Measurements from ENCODE around the gene TIMM23. TPM values are rescaled to one million over a fixed set of nuclear protein-coding genes. Genes with fewer than 3 reads are reported as not detected.
"Not testable (repeated sequence)": the region's sequence is repeated elsewhere in the genome, so short reads cannot be mapped to it uniquely, and the experiment has no call there.

The TIMM23 gene
- total RNA-seq, 4 donors from 2014 or later, result 17.2 to 52.6 (median 35.9) TPM

DNA sequence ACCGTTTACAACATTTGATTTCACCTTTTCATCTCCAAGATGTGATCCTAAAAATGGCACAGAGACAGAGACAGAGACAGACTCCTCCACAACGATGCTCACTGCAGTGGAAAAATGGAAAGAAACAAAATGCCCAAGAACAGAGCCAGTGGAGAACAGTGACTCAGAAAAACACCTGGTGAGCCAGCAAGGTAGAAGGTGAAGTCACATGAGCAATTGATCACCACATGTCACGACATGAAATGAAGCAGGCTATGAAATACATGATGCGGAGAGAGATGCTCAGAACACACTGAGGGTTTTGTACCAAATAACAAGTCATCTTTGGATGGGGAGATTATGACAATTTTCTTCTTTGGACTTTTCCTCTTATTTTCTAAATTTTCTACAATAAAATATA, 70.2 kb downstream of the TIMM23 start:
- 45 to 59% methylated on average over 4 of the region's 4 CpGs for WGBS, 2 donors (ENCODE audit: low coverage in 1 of 2)
- no peaks in the 10 kb centered on the region for H3K4me1 ChIP-seq
- H3K36me3 ChIP-seq, result no peaks in the 10 kb centered on the region
- no peak for DNase-seq
- TF ChIP-seq, protein P1, sequence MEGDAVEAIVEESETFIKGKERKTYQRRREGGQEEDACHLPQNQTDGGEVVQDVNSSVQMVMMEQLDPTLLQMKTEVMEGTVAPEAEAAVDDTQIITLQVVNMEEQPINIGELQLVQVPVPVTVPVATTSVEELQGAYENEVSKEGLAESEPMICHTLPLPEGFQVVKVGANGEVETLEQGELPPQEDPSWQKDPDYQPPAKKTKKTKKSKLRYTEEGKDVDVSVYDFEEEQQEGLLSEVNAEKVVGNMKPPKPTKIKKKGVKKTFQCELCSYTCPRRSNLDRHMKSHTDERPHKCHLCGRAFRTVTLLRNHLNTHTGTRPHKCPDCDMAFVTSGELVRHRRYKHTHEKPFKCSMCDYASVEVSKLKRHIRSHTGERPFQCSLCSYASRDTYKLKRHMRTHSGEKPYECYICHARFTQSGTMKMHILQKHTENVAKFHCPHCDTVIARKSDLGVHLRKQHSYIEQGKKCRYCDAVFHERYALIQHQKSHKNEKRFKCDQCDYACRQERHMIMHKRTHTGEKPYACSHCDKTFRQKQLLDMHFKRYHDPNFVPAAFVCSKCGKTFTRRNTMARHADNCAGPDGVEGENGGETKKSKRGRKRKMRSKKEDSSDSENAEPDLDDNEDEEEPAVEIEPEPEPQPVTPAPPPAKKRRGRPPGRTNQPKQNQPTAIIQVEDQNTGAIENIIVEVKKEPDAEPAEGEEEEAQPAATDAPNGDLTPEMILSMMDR (IDR thresholded peaks at IDR 0.05), result no peak
- TF ChIP-seq POLR2AphosphoS5 (IDR thresholded peaks at IDR 0.05) (no peak), POLR2A (IDR thresholded peaks at IDR 0.05) (no peak), EP300 (IDR thresholded peaks at IDR 0.05; ENCODE audit: low read depth) (no peak)
- intact Hi-C loops (cut with DNase I; ENCODE audit: low total_unique reads) (no loop called here), in situ Hi-C loops (cut with MboI; ENCODE audit: low pct_ligation_motif_present in 1 of 4, low pct_unique_long_range_greater_than_20kb in 1 of 4, low sequenced_read_pairs in 3 of 4) (no loop called here)
- H3K9me3 ChIP-seq, result no peaks in the 10 kb centered on the region
- H3K4me3 ChIP-seq, result no peak overlapping the region
- no peaks in the 10 kb centered on the region for H3K27me3 ChIP-seq
- H3K27ac ChIP-seq, result no peak overlapping the region

DNA sequence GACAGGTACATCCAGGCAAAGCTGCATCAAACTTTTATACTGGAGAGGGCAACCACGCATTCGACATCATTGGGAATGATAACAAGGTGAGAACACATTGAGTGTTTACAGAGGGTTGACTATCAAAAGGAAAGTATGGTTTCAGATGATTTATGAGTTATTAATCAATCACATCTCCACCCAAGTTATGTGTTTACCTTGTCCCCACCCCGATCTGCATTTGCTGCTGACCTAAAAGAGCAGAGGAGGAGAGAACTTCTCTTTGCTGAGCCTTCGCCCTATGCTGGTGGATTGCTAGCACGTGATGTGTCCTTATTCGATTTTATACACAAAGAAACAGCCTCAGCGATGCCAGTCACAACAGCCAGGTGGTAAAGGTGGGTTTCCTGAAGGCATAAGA, 74.0 kb downstream of the TIMM23 start, which contains the start of gene MSMB:
MSMB (minus strand) TSS at position 9 of the 400 bp plus-strand sequence. CDS start 32 bp downstream, outside the sequence.
- H3K36me3 ChIP-seq, result no peaks in the 10 kb centered on the region
- no peaks in the 10 kb centered on the region for H3K27me3 ChIP-seq
- in situ Hi-C loops (cut with MboI; ENCODE audit: low pct_ligation_motif_present in 1 of 4, low pct_unique_long_range_greater_than_20kb in 1 of 4, low sequenced_read_pairs in 3 of 4), result no loop called here
- no peaks in the 10 kb centered on the region for H3K4me1 ChIP-seq
- 85 to 87% methylated on average over 7 of the region's 7 CpGs for WGBS, 2 donors (ENCODE audit: low coverage in 1 of 2)
- DNase-seq, result no peak
- intact Hi-C loops (cut with DNase I; ENCODE audit: low total_unique reads), result no loop called here
- H3K4me3 ChIP-seq, result no peak within 1 kb of the TSS
- no peaks in the 10 kb centered on the region for H3K9me3 ChIP-seq
- no peak within 1 kb of the TSS for H3K27ac ChIP-seq
- TF ChIP-seq EP300 (IDR thresholded peaks at IDR 0.05; ENCODE audit: low read depth) (no peak), POLR2A (IDR thresholded peaks at IDR 0.05) (no peak), POLR2AphosphoS5 (IDR thresholded peaks at IDR 0.05) (no peak)
- TF ChIP-seq, protein P1 (IDR thresholded peaks at IDR 0.05), result no peak

DNA sequence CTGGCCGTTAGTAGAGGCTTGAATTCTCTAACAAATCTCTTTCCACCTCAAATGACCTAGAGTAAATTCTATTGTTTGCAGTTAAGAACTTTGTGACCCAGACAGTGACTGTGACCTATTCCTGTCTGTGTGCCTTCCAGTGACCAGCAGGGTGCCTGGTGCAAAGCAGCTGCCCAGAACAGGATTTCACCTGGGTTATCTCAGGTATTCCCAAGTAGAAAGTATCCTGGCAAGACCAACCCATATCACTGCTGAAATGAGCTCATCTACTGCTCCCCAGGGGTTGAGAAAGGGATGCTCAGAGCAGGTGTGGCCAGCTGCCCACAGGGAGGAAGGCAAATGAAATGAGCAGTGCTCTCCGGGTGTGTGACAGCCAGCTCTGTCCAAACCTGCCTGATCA, 75.9 kb downstream of the TIMM23 start:
- H3K36me3 ChIP-seq, result no peaks in the 10 kb centered on the region
- no peak for DNase-seq
- WGBS, 2 donors (ENCODE audit: low coverage in 1 of 2), result 39% methylated on average over 2 of the region's 2 CpGs; no CpG with 5 or more reads in 1 of the 2 donors
- intact Hi-C loops (cut with DNase I; ENCODE audit: low total_unique reads) (no loop called here), in situ Hi-C loops (cut with MboI; ENCODE audit: low pct_ligation_motif_present in 1 of 4, low pct_unique_long_range_greater_than_20kb in 1 of 4, low sequenced_read_pairs in 3 of 4) (no loop called here)
- H3K27ac ChIP-seq, result no peak overlapping the region
- H3K27me3 ChIP-seq, result no peaks in the 10 kb centered on the region
- no peaks in the 10 kb centered on the region for H3K9me3 ChIP-seq
- TF ChIP-seq POLR2A (IDR thresholded peaks at IDR 0.05), result no peak
- TF ChIP-seq, protein P1 (IDR thresholded peaks at IDR 0.05), result no peak
- no peak for TF ChIP-seq EP300 (IDR thresholded peaks at IDR 0.05; ENCODE audit: low read depth)
- no peak for TF ChIP-seq POLR2AphosphoS5 (IDR thresholded peaks at IDR 0.05)
- no peaks in the 10 kb centered on the region for H3K4me1 ChIP-seq
- H3K4me3 ChIP-seq, result no peak overlapping the region

DNA sequence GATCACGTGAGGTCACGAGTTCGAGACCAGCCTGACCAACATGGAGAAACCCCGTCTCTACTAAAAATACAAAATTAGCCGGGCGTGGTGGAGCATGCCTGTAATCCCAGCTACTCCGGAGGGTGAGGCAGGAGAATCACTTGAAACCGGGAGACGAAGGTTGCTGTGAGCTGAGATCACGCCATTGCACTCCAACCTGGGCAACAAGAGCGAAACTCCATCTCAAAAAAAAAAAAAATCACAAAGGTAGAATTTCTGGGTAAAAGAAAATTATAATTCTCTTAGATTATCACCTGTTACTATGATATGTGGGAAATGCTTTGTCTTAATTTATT, 77.2 kb downstream of the TIMM23 start:
- H3K4me1 ChIP-seq; intact Hi-C loops (cut with DNase I; ENCODE audit: low total_unique reads); in situ Hi-C loops (cut with MboI; ENCODE audit: low pct_ligation_motif_present in 1 of 4, low pct_unique_long_range_greater_than_20kb in 1 of 4, low sequenced_read_pairs in 3 of 4); H3K4me3 ChIP-seq; H3K27ac ChIP-seq; H3K27me3 ChIP-seq; H3K9me3 ChIP-seq; H3K36me3 ChIP-seq; DNase-seq: not testable (repeated sequence)
- WGBS, 2 donors (ENCODE audit: low coverage in 1 of 2), result 90 to 96% methylated on average over 7 to 11 of the region's 11 CpGs

DNA sequence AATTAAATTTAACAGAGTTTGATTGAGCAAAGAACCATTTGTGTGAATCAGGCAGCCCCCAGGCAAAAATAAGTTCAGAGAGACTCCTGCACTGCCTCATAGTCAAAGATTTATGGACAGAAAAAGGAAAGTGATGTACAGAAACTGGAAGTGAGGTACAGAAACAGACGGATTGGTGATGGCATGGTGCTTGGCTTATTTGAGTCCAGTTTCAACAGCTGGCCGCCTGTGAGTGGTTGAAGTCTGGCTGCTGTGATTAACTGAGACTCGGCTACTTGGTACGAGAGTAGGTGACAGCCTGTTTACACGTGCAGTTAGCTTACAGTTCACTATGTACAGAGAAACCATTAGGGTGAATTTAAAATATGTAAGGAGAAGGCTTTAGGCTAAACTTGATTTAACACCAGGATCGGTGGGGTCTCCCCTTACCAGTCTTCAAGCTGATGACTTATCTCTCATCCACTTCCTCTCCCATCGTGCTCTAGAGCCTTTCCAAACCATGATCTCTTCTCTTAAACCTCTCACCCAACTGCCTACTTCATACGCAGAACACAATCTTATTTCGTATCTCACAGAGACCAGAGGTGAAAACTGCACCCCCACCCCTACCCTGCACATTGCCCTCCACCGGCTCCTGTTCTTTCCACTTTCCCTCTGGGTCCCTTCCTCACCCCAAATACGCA, 78.8 kb downstream of the TIMM23 start:
- in situ Hi-C loops (cut with MboI; ENCODE audit: low pct_ligation_motif_present in 1 of 4, low pct_unique_long_range_greater_than_20kb in 1 of 4, low sequenced_read_pairs in 3 of 4) (no loop called here), intact Hi-C loops (cut with DNase I; ENCODE audit: low total_unique reads) (no loop called here)
- Histone ChIP-seq H3K27ac (no peak overlapping the region), H3K36me3 (no peaks in the 10 kb centered on the region), H3K27me3 (no peaks in the 10 kb centered on the region), H3K9me3 (no peaks in the 10 kb centered on the region), H3K4me1 (no peaks in the 10 kb centered on the region), H3K4me3 (no peak overlapping the region)
- 69% methylated on average over 7 to 11 of the region's 11 CpGs for WGBS, 2 donors (ENCODE audit: low coverage in 1 of 2)
- TF ChIP-seq EP300 (IDR thresholded peaks at IDR 0.05; ENCODE audit: low read depth) (no peak), POLR2A (IDR thresholded peaks at IDR 0.05) (no peak), POLR2AphosphoS5 (IDR thresholded peaks at IDR 0.05) (no peak)
- TF ChIP-seq, protein P1 (IDR thresholded peaks at IDR 0.05), result no peak
- DNase-seq, result no peak
